ENCODE data around the gene SLC6A6. TPM values are rescaled to one million over a fixed set of nuclear protein-coding genes. Genes with fewer than 3 reads are reported as not detected.

The SLC6A6 gene
- total RNA-seq, 1 experiment from 2014 or later = 72.6 TPM

DNA sequence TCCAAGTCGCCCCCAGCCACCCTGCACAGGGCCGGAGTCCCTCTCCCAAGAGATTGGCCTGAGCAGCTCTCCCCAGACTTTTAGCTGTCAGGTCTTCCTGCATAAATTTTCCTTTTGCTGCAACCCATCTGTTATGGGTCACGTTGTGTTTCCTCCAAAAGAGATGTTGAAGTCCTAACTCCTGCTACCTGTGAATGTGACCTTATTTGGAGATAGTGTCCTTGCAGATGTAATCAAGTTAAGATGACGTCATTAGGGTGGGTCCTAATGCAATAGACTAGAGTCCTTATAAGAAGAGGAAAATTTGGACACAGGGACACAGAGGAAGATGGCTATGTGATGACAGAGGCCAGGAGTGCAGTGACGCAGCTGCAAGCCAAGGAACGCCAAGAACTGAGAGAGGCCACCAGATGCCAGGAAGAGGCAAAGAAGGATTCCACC, 13.2 kb upstream of the SLC6A6 start:
- no peaks in the 10 kb centered on the region for H3K79me1 ChIP-seq (ENCODE audit: insufficient read depth, low read depth, low read length, poor library complexity, severe bottlenecking)
- TF ChIP-seq, protein P1, sequence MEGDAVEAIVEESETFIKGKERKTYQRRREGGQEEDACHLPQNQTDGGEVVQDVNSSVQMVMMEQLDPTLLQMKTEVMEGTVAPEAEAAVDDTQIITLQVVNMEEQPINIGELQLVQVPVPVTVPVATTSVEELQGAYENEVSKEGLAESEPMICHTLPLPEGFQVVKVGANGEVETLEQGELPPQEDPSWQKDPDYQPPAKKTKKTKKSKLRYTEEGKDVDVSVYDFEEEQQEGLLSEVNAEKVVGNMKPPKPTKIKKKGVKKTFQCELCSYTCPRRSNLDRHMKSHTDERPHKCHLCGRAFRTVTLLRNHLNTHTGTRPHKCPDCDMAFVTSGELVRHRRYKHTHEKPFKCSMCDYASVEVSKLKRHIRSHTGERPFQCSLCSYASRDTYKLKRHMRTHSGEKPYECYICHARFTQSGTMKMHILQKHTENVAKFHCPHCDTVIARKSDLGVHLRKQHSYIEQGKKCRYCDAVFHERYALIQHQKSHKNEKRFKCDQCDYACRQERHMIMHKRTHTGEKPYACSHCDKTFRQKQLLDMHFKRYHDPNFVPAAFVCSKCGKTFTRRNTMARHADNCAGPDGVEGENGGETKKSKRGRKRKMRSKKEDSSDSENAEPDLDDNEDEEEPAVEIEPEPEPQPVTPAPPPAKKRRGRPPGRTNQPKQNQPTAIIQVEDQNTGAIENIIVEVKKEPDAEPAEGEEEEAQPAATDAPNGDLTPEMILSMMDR (conservative IDR thresholded peaks at IDR 0.05) = no peak
- no peak overlapping the region for H2BK5ac ChIP-seq (ENCODE audit: insufficient read length, low read length)
- no peaks in the 10 kb centered on the region for H3K9me3 ChIP-seq (ENCODE audit: control insufficient read depth, low read depth, low read length)
- H3K36me3 Mint-ChIP-seq (ENCODE audit: insufficient read depth in 1 of 3, low read depth in 3 of 3) = no peaks in the 10 kb centered on the region
- no peak overlapping the region for H3K4ac ChIP-seq (ENCODE audit: low read depth, low read length)
- no peak overlapping the region for H3T11ph ChIP-seq (ENCODE audit: low read length)
- no peaks in the 10 kb centered on the region for H3K9me3 Mint-ChIP-seq
- no peak overlapping the region for H2BK12ac ChIP-seq (ENCODE audit: insufficient read length, low read depth, low read length)
- no peak overlapping the region; the same call in 1 of the 2 replicates for H2BK15ac ChIP-seq (ENCODE audit: low read depth, low read length)
- peaks cover 10% of the 10 kb centered on the region for H3K27me3 Mint-ChIP-seq (ENCODE audit: low read depth)
- H2BK120ac ChIP-seq (ENCODE audit: low read depth, low read length, poor library complexity, severe bottlenecking) = no peak overlapping the region
- H3K27me3 ChIP-seq (ENCODE audit: insufficient read depth, low read length) = no peaks in the 10 kb centered on the region
- no peak overlapping the region for H3K9ac ChIP-seq (ENCODE audit: extremely low read depth, insufficient read length, low read length)
- peaks cover 13 to 14% of the 10 kb centered on the region in 2 experiments for H3K4me1 Mint-ChIP-seq
- H3K56ac ChIP-seq (ENCODE audit: insufficient read length, low read depth, low read length) = no peak overlapping the region
- no peaks in the 10 kb centered on the region for H3K23me2 ChIP-seq (ENCODE audit: insufficient read length, low read depth, low read length, poor library complexity, severe bottlenecking)
- WGBS (ENCODE audit: extremely low coverage, insufficient read length, low lambda C conversion rate) = no CpG with 5 or more reads among the region's 6 CpGs
- H2BK20ac ChIP-seq (ENCODE audit: low read depth, low read length, poor library complexity, severe bottlenecking) = no peak overlapping the region
- no peak overlapping the region for H2AFZ ChIP-seq (ENCODE audit: low read length)
- no peak overlapping the region for H3K18ac ChIP-seq (ENCODE audit: insufficient read length, low read depth, low read length)
- DNase-seq = no peak
- H3K79me2 ChIP-seq (ENCODE audit: insufficient read depth, low read length) = no peaks in the 10 kb centered on the region
- H3K4me2 ChIP-seq (ENCODE audit: insufficient read depth, insufficient read length, low read length) = no peak overlapping the region
- H3K14ac ChIP-seq (ENCODE audit: insufficient read depth, low read length) = no peak overlapping the region
- H3K23ac ChIP-seq (ENCODE audit: insufficient read length, low read depth, low read length) = no peak overlapping the region
- no peak overlapping the region for H4K8ac ChIP-seq (replicated peaks; ENCODE audit: insufficient read length, low read depth, low read length)
- H3K4me1 ChIP-seq (ENCODE audit: insufficient read depth, low read length) = no peaks in the 10 kb centered on the region
- no peak overlapping the region for H3K4me3 Mint-ChIP-seq
- H3K27ac ChIP-seq (ENCODE audit: insufficient read length, low read depth, low read length) = no peak overlapping the region
- H4K20me1 ChIP-seq (ENCODE audit: control insufficient read depth, insufficient read depth, insufficient read length) = no peaks in the 10 kb centered on the region
- H2AK5ac ChIP-seq (ENCODE audit: insufficient read length, low read length) = no peak overlapping the region
- no peak overlapping the region for H4K5ac ChIP-seq (ENCODE audit: insufficient read length, low read depth, low read length)
- no peak overlapping the region for H4K91ac ChIP-seq (ENCODE audit: insufficient read length, low read depth, low read length)
- H3K27ac Mint-ChIP-seq = no peak overlapping the region

All from H9 (cell line).